Islet of Langerhans (tissue), 1 donor: Measurements from ENCODE around the gene DSCAML1.

Source experiments
- FAIRE-seq: peaks from one replicate; lab custom pipeline; 2011; peaks lifted over from hg19 to GRCh38; lab: Jason Lieb, UNC

The DSCAML1 gene

DNA sequence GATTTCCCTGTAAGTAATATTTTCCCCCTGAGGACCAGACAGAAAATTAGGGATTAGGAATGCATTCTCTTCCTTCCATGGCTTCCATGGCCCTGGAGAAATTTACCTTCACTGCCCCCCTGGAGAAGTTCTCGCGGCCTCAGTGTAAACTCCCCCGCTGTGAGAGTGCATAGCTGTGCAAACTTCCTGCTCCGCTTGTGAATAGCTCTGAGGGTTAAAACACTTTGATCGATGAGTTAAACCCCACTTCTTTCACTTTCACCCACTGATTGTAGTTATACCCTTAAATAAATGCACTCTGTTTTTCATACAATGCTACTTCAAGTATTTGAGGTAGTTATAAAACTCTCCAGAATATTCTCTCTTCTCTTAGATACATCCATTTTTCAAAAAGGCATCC lies 190.8 kb downstream of the DSCAML1 start:
- FAIRE-seq, result no peak

DNA sequence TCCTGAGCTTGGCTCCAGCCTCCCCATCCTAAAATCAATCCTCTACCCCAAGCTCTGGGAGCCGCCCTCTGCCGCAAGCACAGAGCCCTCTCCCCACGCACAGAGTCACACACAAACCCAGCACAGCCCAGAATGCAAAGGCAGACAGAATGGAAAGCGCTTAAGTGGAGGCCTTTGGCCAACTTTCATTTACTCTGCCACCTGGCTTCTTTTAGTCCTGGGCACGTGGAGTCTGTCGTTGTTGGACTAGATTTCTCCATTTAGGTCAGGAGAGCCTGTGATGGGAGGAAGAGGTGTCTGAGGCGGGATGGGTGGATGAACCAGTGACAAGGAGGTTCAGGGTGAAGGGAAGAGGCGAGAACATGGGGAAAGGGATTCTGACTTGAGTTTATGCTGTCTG lies 191.7 kb downstream of the DSCAML1 start:
- no peak for FAIRE-seq

DNA sequence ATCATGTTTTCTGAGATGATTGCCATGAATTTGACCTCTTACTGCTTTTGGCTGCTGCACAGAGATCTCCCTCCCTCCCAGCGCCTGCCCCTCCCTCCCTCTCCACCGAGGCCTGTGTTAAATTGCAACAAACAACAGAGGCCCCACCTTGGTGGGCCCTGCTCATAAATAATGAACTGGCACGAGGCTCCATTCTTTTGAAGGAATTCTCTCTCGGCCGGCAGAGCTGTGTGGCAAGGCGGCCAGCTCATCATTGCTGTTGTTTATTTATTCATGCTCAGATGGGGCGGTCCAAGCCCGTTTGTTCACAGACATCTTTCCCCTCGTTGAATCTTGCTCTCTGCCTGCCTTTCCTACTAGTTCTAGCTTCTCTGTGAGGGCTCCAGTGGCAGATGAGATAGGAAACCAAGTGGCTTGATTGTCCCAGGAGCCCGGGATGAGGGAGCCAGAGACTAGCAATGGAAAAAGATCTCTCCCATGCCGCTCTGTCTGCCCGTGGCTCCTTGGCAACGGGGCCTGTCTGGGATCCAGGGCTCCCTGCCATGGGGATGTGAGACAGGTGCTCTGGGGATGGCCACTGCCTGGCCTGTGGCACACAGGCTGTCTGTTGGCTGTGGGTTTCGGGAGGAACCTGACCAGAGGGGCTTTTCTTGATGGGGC lies 192.6 kb downstream of the DSCAML1 start:
- FAIRE-seq, result no peak

DNA sequence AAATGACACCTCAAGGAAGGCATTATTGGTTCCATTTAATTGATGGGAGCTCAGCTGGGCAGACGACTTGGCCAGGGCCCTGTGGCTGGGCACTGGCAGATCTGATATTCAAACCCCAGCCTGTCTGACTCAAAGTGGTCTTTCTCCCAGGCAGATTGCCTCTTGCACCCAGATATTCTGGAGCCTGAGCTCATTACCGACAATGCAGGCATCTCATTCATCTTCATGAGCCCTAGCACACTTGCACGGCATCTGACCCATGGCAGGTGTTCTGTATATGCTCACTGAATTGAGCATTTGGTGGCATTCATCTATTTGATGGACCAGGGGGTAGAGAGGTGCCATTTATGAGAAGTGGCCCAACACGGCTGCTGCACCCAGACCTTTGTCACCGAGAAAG lies 193.1 kb downstream of the DSCAML1 start:
- no peak for FAIRE-seq

DNA sequence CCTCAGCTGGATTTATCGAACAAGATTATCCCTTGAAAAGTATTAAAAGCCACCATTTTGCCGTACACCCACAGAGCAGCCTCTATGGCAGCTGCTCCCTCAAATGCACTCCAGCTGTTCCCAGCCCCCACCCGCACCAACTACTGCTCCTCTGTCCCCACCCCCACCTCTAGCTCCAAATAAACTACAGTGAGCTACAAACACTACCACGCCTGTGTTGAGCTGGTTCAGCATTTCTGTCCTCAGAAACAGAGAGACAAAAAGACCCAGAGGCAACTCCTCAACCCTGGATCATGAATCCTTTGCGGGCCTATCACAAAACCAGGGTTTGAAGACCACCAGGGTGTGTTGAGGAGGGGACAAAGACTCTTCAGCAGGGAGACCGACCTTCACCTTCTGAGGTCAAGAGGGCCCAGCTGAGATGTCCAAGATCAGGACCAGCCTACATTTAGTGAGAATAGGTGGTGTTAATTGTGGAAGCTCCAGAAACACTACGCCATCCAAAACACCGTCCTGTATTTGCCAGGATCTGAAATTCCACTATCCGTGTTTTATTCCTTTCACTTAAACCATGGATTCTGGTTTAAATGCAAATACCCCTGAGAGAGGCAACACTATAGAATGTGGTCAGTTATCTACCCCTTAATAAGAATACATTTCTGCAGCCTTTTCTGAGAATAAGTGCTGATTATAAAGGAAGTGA lies 195.9 kb downstream of the DSCAML1 start:
- FAIRE-seq, result no peak

DNA sequence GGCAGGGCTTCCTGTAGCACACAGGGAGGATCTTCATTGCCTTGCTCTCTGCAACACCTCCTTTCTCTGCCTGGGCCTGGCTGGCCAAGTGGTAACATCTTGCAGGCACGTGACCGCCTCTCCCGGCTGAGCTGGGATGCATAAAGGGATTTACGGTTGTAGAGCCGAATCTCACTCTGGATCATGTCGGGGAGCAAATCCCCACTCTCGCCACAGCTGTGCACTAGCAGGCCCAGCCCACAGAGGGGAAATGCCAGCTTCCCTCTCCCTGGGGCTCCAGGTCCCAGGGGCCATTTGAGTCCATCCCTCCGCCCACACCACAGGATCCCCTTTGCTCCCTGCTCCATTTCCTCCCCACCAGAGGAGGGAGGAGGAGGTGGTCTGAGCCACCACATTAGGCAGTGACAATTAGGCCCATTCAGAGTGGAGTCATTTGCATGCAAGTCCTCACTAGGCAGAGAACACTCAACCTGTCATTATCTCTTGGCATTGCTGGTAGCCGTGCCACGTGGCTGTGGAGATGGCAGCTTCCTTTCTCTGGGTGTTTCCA lies 196.7 kb downstream of the DSCAML1 start:
- no peak for FAIRE-seq

DNA sequence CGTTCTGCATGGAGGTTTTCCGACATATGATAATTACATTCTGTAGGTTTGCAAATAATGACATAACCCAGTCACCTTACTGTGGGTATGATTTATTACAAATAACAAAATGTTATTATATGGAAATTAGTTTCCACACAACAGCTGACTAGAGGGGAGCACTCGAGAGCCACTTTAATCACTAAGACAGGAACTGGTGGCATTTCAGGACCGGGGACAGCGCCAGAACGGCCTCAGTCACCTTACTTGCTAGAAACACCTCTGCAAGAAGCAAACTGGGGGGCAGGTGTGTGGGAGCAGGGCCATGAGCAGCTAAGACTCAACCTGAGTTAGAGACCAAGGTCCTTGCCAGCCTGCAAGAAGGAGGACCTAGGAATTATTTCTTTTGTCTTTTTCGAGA lies 199.9 kb downstream of the DSCAML1 start:
- no peak for FAIRE-seq

DNA sequence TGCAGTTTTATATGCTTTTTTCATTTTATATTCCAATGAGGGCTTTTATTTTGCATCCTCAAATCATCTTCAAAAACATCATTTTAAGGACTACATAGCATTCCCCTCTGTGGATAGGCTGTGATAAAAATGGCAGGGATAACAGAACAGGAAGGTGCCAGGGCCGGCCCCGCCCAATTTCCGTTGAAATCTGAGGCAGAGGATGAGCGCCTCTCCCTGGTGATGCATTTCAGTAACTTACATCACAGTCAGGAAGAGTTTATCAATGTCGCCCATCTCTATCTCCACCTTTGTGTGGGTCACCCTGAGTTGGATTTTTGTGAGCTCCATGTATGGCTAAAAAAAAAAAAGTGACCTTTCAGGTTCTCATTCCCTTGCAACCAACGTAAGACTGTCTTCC lies 201.6 kb downstream of the DSCAML1 start:
- no peak for FAIRE-seq

DNA sequence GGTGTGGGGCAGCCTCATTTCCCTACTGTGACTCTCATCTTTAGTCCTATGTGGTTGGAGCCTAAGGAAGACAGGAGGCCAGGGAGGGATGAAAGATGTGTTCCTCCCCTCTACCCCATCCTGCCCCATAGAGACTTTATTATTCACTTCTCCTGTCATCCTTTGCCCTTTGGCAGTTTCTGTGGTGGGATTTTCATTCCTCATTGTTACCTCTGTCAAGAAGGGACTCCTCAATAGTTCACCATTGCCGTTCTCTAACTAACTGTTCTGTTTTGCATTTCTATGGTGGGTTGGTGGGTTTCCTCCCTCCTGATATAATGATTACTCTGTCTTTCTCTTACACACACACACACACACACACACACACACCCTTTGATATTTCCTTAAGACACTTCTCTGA lies 202.3 kb downstream of the DSCAML1 start:
- no peak for FAIRE-seq

DNA sequence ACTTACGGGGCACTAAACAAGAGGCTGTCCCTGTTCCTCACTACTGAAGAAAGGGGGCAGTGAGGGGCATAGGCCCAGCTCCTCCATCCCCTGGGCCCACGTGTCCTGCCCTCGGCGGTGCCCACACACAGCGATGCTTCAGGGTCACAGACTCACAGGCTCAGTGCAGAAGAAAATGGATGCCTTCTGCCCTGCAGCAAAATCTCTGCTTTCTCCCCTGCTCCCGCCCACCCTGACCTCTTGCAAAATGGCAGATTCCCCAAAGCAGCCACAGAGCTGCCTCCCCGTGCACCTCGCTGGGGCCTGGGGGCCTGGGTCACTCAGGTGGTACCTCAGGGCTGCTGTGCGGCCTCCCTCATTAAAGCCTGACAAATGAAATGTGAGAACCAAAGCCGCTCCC lies 204.0 kb downstream of the DSCAML1 start:
- FAIRE-seq, result no peak

DNA sequence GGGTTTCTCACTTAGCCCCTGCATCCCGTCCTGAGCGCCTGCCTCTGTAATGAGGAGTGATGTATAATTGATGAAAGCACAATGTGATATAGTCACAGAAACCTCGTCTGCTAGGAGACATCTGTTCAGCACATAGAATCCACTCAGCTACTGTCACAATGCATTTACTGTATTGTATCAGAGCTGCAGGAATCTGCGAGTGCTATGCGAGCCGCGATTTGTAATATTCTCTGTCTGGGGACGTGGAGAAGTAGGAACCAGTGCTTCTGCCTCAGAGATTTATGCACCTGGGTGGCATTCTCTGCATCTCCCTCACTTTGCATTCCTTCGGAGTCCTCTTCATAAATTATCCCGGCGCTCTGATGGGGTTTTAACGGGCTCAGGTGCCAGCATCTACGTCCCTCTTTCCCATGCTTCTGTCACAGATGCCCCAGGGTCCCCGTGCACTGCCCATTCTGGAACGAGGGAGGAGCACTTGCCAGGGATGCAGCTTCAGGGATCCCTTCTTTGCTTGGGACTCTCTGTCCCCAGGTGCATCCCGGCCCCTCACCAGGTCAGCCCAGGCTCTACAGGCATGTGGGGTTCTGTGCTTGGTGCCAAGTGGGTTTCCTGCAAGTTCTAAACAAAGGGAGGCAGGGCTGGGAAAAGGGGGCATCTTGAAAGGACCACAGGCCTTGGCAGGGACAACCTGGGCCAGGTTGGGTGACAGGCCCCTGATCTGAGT lies 205.5 kb downstream of the DSCAML1 start:
- no peak for FAIRE-seq

DNA sequence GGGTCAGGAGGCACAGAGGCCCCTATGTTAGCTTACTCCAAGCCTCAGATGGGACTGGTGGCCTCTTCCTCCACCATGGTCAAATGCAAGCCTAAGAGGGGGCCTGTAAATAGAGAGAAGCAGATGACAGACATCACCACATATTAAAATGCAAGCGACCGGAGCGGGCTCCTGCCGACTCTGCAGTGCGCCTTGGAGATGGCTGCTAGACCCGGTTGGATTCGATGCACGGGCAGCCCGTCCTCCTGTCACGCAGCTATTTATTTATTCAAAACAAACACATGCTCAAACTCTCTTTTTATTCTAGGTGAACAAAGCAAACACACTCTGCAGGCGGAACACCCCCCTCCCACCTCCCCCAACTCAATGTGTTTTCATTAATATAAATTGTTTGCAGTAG lies 208.0 kb downstream of the DSCAML1 start:
- no peak for FAIRE-seq

DNA sequence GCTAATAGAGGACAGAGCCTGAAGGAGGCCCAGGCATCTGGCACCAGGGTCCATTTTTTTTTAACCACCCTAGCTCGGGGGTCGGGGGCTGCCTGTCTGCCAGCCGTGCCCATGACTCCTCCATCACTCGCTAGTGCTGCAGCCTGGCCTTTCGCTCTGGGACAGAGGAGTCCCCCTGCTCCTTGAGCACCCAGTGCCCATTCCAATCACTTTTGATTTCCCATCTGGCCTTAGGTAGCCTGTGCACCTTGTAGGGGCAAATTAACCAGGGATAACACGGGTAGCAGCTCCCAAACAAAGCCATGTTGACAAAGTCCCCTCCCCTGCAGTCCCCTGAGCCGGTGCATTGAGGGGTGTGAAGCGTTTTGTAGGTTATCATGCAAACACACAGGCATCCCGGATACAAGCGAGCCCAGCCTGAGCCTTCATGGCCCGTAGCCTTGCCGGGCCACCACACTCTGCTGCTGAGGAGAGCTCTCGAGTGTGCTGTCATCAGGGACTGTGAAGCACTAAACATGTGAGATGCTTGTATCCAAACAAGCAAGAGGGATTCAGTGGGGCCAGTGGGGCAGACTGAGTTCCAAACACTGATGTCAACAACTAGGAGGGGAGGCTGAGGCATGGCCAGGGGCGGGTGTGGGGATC lies 208.7 kb downstream of the DSCAML1 start:
- FAIRE-seq, result no peak

DNA sequence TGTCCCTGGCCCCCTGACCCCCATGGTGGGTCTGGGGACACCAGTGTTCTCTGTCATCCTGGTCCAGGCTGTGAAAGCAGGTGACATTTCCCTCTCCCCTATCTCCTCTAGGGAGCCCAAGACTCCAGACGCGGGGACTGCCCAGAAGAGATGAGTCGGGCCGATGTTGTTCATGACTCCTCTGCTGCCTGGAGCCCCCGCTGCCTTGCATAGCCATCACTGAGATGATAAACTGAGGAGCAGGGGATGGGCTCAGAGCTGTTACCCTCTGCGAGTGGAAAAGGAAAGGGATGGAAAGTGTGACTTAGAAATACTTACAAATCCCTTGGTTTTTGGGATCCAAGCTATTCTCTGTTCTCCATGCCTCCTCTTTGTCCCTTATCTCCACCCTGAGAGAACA lies 209.6 kb downstream of the DSCAML1 start:
- FAIRE-seq, result no peak

DNA sequence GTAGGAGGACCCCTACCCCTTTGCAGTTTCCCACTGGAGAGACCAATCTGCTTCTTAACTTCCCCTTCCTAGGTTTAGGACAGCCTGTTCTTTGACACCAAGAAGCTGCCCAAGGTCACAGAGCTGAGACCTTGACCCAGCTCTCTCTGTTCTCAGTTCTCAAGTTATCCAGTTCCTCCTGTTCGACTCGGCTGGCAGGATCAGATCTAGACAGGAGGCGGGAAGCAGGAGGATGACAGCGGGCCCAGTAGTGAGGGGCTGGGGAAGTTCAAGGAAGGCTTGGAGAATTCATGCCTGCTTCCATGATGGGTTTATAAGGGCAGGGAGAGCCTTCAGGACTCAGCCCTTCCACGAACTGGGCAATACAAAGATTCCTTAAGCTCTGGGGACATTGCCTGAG lies 210.6 kb downstream of the DSCAML1 start:
- no peak for FAIRE-seq

DNA sequence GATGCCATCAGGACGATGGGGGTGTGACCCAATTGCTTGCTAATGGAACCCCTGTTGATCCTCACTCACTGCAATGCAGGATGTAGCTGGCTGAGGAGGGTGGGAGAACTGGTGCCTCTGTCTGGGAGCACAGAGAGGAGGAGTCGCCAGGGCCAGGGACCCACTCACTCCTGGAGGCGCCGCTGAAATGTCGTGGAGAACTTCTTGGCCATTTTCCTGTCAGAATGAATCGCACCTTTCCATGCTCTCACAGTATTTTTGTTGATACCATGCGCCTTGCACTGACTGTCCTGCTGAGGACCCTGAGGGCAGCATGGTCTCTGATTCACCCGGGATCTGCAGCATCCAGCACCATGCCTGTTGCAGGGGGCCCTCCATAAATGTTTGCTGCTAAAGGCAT lies 211.4 kb downstream of the DSCAML1 start:
- FAIRE-seq, result no peak

DNA sequence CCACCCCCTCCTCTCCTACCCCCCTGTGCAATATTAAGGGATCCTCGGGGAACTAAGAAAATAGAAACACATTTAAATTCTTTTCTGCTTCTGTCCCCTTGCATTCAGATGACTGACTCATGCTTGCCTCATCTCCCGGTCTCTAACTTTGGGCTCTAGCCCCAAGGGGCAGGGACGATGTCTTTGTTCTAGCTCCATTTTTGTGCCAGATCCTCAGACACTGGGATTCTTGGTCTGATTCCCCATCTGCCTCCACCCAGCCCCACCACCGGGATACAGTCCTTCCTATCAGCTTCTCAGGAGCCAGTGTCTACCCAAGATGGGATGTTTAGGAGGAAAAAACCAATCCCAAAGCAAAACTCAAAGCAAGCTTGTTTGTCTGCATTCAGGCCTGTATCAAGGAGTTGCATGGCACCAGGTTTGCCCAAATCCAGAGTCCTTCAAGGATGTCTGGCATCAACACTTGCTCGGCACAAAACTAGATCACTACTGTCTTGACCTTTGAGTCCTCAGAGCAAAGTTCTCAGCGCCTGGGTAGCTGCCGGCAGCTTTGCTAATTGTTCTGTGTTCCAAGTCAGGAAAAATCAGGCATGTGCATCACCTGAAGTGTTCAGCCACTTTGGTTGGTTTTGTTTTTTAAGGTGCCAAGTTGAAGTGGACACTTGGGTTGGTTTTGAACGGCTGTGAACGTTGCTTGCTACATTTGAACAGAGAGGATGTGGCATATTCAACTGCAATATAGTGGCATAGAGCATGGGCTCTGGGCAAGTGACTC lies 212.8 kb downstream of the DSCAML1 start:
- no peak for FAIRE-seq

DNA sequence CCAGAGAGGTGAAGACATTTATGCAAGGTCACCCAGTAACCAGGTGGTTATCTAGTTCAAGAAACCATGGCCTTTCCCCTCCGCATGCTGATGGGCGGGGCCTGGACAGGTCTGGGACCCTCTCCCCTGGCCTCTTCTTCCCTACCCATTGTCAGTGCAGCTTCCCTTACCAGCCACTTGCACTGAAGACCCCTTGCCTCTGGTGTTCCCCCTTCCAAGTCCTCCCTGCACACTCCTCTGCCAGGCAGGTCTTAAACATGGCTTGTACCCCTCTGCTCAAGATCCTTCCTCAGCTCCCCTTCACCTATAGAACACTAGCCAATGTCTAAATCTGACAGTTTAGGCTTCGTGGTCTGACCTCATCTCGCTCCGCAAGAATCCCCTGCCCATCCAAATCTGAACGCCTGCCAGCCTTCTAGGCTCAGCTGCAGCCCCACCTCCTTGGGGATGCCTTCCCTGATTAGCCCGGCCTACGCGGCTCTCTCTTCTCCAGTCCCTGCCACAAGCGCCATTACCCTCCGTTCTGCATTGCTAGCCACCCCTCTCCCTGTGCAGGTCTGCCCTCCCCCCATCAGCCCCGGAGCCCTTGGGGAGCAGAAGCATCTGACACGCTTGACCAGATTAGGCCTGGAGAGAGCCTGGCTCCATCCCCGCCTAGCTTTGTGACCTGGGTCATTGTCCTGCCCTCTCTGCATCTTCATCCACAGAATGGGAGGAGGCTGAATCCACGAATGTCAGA lies 213.8 kb downstream of the DSCAML1 start:
- FAIRE-seq, result no peak

DNA sequence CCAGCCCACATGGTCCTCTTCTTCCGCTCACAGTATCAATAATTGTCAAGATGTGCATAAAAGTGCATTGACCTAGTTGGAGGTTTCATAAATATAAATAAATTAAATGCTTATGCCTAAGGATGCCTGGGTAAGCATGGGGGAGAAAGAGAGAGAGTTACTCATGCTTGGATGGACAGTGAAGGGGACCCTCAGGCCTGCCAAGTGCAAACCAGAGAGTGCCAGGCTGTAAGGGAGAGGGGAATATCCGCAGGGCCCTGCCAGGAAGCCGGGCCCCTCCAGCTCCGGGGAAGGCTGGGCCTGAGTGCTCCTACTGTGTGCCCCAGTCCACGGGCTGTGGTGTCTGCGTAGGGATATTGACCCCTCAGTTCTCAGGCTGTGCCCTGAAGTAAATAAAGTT lies 214.6 kb downstream of the DSCAML1 start:
- no peak for FAIRE-seq

DNA sequence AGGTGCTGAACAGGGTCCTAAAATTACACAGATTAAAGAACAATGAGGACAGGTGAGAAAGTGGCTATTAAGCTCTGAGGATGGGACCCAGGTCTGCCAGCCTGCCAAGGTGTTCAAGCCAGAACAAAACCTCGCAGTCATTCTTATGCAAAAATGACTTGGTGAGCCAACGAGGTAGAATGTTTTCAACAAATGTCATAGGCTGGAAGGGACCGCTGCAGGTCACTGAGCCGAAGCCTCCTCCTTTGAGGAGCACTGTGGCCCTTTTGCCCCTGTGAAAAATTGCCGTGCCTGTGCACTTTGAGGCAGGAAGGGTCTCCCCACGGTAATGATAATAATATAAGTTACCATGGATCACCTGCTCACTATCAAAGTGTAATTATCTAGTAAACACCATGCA lies 216.2 kb downstream of the DSCAML1 start:
- no peak for FAIRE-seq

DNA sequence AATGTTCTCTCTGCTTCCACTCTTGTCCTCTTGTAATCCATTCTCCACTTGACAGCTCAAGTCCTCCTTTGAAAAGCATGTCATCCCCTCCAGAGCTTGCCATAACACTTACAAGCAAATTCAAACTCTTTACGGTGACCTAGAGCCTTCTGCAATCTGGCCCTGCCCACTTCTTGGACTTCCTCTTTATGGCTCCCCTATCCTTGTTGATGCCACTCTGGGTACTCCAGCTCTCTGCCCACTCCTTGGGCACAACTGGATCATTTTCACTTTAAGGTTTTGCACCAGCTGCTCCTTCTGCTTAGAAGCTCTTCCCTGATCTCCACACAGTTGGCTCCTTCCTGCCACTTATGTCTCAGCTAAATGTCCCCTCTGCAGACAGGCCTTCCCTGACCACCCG lies 217.9 kb downstream of the DSCAML1 start:
- no peak for FAIRE-seq
